KBM-7 (cell line): ENCODE measurements around the gene PPP3R2.

Experiments
- DNase-seq: peaks from one replicate; pipeline ENCODE4 v3.0.0-alpha.2; 2015
- in situ Hi-C: fragments of 300-500 bp; cut with MboI; formaldehyde crosslinking; loops from 2 replicates; pipeline ENCODE4 v1.14.3; 2020; ENCODE audit warnings: low sequenced_read_pairs, low pct_unique_long_range_greater_than_20kb, mixed read lengths

Gene PPP3R2

DNA sequence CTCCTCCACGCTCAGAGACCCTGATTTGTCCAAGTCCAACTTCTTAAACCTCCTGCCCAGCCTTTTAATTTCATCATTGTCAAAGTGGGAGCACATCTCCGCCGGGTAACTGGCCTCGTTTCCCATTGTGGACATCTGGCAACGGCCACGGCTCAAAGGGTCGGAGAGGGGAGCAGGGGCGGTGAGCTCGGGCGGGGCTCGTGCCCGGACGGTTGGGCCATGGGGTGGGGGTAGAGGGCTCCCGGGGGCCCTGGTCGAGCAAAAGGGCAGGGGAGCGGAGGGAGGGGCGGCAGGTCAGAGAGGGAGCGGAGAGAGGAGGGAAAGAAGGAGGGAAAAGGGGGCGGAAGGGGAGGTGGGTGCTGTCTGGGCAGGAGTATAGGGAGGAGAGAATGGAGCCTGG lies at the start of gene PPP3R2:
Gene PPP3R2 (minus strand): TSS at position 174 of the 400 bp plus-strand sequence. CDS start 48 bp downstream, at position 126.
- in situ Hi-C loops = no loop called here
- DNase-seq = no peak

GRCh38 chr9:101639785-101640665 lies 45.3 kb upstream of the PPP3R2 start:
- no peak for DNase-seq
- in situ Hi-C loops = no loop called here

DNA sequence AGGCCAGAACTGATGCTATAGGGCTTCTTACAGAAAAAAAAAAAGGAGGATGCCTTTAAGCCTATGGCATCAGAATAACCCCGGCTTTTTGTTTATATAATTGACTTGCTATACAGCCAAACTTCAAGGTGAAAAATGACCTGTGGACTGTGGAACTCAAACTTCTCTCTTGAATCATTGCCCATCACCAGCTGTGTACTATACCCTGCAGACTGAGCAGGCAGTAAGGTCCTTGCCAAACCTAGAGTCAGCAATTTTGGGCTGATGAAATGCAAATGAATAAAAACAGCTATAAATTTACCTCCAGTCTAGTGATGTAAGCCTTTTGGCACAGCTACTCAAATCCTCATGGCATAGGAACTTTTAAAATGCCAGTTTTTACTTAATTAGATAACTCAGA lies 44.5 kb upstream of the PPP3R2 start:
- DNase-seq = no peak
- in situ Hi-C loops = no loop called here

DNA sequence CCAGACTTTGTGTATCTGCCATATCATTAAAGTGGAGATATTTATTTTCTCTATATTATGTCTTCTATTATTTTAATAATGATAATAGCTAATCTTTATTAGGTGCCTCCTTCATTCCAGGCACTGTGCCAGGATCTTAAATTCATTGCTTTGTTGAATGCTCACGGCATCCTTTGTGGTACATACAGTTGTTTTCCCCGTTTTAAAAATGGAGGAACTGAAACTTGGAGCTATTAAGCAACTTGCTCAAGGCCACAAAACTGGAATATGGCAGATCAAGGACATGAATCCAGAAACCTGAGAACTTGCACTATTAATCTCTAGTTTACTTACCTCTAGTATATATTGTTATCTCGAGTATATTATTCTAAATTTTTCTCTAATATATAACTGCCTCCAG lies 41.5 kb upstream of the PPP3R2 start:
- in situ Hi-C loops = no loop called here
- no peak for DNase-seq

GRCh38 chr9:101635473-101635872 lies 40.7 kb upstream of the PPP3R2 start:
- no peak for DNase-seq
- in situ Hi-C loops = no loop called here

- DNase-seq = no peak
- in situ Hi-C loops = no loop called here
These were observed 40.1 kb upstream of the PPP3R2 start for GRCh38 chr9:101634741-101635409.

- in situ Hi-C loops = no loop called here
- no peak for DNase-seq
These were observed 37.8 kb upstream of the PPP3R2 start for GRCh38 chr9:101632611-101633010.

- in situ Hi-C loops = no loop called here
- DNase-seq = no peak
These were observed 37.1 kb upstream of the PPP3R2 start for GRCh38 chr9:101631892-101632291.

- in situ Hi-C loops = no loop called here
- DNase-seq = no peak
These were observed 34.9 kb upstream of the PPP3R2 start for GRCh38 chr9:101629636-101630035.

DNA sequence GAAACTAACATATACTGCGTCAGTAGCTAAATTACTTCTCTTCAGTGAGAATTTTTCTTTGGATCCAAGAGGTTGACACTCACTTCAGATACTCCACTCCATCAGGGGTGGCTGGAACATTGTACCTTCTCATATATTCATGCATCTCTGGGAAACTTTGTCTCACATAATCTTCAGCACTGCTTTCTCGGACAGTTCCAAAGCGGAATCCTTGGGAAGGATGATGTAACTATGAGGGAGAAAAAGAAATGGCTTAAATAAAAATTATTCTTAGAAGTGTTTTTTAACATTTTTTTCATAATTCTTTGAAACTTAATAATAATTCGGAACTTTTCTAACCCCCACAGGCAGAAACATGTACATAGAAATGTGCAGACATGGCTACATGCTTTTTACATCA lies 33.4 kb upstream of the PPP3R2 start:
- no peak for DNase-seq
- in situ Hi-C loops = no loop called here

DNA sequence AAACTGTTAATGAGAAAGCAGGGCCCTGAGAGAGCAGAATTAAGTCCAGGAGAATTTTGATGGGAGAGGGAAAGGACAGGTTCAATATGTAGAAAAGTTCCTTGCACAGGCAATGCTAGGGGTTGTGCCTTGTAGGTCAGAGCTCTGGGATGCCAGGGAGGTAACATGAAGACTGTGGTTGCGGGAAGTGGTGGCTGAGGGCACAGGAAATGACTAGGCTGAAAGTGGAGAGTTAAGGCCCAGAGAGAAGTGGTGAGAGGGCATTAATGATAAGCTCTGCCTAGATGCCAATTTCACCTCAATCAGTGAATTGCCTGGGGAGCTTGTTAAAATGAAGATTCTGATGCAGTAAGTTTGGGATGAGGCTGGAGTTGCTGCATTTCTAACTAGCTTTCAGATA lies 31.5 kb upstream of the PPP3R2 start:
- DNase-seq = no peak
- in situ Hi-C loops = no loop called here

GRCh38 chr9:101625876-101626275 lies 31.1 kb upstream of the PPP3R2 start:
- in situ Hi-C loops = no loop called here
- no peak for DNase-seq

DNA sequence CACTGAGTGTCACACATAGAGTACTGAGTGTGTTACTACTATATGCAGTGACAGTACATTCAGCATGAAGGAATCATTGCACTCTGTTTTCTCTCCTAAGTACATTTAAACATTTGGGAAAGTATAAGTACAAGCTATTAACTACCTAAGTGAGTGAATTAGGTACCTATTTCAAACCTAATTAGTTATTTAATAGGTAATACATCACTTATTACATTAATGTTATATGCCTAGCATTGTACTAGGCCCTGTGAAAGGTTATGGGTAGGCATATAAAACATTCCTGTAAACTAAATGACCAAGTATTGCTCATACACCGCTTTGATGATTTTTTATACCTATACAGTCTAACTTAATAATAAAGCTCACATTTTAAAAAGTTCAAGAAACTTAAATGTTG lies 25.7 kb upstream of the PPP3R2 start:
- in situ Hi-C loops = no loop called here
- DNase-seq = no peak

GRCh38 chr9:101618698-101619097 lies 23.9 kb upstream of the PPP3R2 start:
- DNase-seq = no peak
- in situ Hi-C loops = no loop called here

GRCh38 chr9:101605547-101605946 lies 10.8 kb upstream of the PPP3R2 start:
- no peak for DNase-seq

DNA sequence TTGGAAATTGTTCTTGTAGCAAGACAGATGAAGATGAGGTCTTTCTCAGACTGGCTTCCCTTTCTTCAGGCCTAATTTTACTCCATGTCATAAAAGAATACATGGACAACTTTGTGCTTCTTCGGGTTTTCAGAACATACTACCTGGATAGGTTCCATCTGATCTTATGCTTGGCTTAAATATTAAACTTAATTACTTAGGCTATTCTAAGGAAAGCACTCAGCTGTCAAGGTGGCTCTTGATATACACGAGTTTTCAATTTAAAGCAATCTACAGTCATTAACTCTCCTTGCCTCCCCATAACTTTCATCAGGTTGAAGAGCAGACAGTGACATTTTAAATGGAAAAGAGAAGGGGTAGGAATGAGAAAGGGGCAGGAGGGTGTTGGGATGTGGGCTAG lies 9.5 kb upstream of the PPP3R2 start:
- no peak for DNase-seq
- in situ Hi-C loops = no loop called here

More at GRCh38 chr9:101605547-101605946, 10.8 kb upstream of the PPP3R2 start:
- in situ Hi-C loops = no loop called here

- peak; percentile 50 for DNase-seq
- in situ Hi-C loops = no loop called here
These were observed 7.4 kb upstream of the PPP3R2 start for GRCh38 chr9:101601904-101602765.

- no peak for DNase-seq
- in situ Hi-C loops = no loop called here
These were observed 1.4 kb downstream of the PPP3R2 start for GRCh38 chr9:101593345-101593744.

GRCh38 chr9:101592788-101593187 lies 2.0 kb downstream of the PPP3R2 start:
- DNase-seq = no peak
- in situ Hi-C loops = no loop called here
